DOHH2 (cell line): ENCODE data around the gene RRAGD.

Experiments used
- CTCF ChIP-seq: fragments of 200-600 bp; sonication (generic); IDR thresholded peaks from one replicate; pipeline ENCODE4 v1.5.1; 2014; ENCODE audit warnings: antibody characterized with exemption, mild to moderate bottlenecking, low read depth, low read length; ENCODE audit not compliant: poor library complexity, severe bottlenecking
- EZH2phosphoT487 ChIP-seq: fragments of 200-600 bp; sonication (generic); IDR thresholded peaks from 2 replicates; pipeline ENCODE4 v1.6.1; 2017; ENCODE audit warnings: borderline replicate concordance, mild to moderate bottlenecking, antibody characterized with exemption, low read length, moderate library complexity, mixed read lengths

GRCh38 chr6:89351671-89352277 lies 60.3 kb downstream of the RRAGD start:
- no peak for TF ChIP-seq CTCF
- no peak for TF ChIP-seq EZH2phosphoT487
